K562 (cell line): Measurements from ENCODE around the gene MINDY4. TPM values are rescaled to one million over a fixed set of nuclear protein-coding genes. Genes with fewer than 3 reads are reported as not detected.

Experiments used
- HMG20A ChIP-seq: fragments of 450-650 bp; formaldehyde crosslinking; conservative IDR thresholded peaks from 2 replicates; pipeline ENCODE4 v1.4.0; 2020; ENCODE audit warnings: mild to moderate bottlenecking, mixed read lengths
- KAT7 ChIP-seq: sonication (generic); formaldehyde crosslinking; IDR thresholded peaks from 2 replicates; pipeline ENCODE4 v1.8.0; 2022; ENCODE audit warnings: missing genetic modification reagents, mild to moderate bottlenecking, borderline replicate concordance
- ZNF561 ChIP-seq: fragments of 450-650 bp; formaldehyde crosslinking; conservative IDR thresholded peaks from 2 replicates; pipeline ENCODE4 v1.4.0; 2020; ENCODE audit warnings: mild to moderate bottlenecking, moderate library complexity
- ZNF830 ChIP-seq: fragments of 250-450 bp; sonication (Bioruptor Pico); IDR thresholded peaks from 2 replicates; pipeline ENCODE4 v1.5.0; 2021; ENCODE audit warnings: mild to moderate bottlenecking
- polyA plus RNA-seq, 8 experiments: library from polyadenylated mRNA; depleted of rRNA in 4 of 8; stranded (reverse) in 5 of 8; unstranded in 3 of 8; fragments of >200 nt; fragmentation: Nextera tagmentation in 2 of 8; fragmentation: Illumina TruSeq in 1 of 8; extraction: Ambion mirVana in 2 of 8; extraction: Trizol in 1 of 8; gene quantifications; 2 replicates each; pipeline versions ENCODE4 v1.2.1 to v1.2.3, GENCODE V29; 2011 to 2014; ENCODE audit warnings: inconsistent platforms in 1 of 8, missing spikeins in 1 of 8
- total RNA-seq, 7 experiments: library from RNA; depleted of rRNA in 6 of 7; stranded (reverse); fragments of >200 nt in 6 of 7; fragmentation: Illumina TruSeq in 2 of 7; extraction: Trizol in 2 of 7; gene quantifications; 2 replicates each; pipeline versions ENCODE4 v1.2.1 to v1.2.3, GENCODE V29; 2011 to 2021; ENCODE audit warnings: low replicate concordance in 1 of 7
- TF ChIP-seq, protein P1 (sequence below): fragments of 450-650 bp; IDR thresholded peaks from 2 replicates; pipeline ENCODE4 v1.6.1; 2016; ENCODE audit warnings: mild to moderate bottlenecking, moderate library complexity
- TF ChIP-seq, protein P2 (sequence below): fragments of 450-650 bp; formaldehyde crosslinking; IDR thresholded peaks from 2 replicates; pipeline ENCODE4 v1.4.0; 2022; ENCODE audit warnings: missing genetic modification characterization

MINDY4 gene
- total and polyA plus RNA-seq, 9 of the 15 experiments (the other 6 are each of a cell fraction or from before 2014, with no cell fraction given), result 2.1 to 16.7 (median 11.0) TPM

DNA sequence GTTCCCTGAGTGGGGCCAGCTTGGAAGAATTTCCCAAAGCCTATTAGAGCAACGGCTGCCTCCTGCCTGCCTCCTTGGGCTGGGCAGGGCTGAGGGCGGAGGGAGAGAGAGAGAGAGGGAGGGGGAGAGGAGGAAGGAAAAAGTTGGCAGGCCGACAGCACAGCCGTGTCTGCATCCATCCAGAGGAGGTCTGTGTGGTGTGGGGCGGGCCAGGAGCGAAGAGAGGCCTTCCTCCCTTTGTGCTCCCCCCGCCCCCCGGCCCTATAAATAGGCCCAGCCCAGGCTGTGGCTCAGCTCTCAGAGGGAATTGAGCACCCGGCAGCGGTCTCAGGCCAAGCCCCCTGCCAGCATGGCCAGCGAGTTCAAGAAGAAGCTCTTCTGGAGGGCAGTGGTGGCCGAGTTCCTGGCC lies 140.3 kb downstream of the MINDY4 start, which contains the start of gene AQP1 (continued):
- TF ChIP-seq, protein P1, sequence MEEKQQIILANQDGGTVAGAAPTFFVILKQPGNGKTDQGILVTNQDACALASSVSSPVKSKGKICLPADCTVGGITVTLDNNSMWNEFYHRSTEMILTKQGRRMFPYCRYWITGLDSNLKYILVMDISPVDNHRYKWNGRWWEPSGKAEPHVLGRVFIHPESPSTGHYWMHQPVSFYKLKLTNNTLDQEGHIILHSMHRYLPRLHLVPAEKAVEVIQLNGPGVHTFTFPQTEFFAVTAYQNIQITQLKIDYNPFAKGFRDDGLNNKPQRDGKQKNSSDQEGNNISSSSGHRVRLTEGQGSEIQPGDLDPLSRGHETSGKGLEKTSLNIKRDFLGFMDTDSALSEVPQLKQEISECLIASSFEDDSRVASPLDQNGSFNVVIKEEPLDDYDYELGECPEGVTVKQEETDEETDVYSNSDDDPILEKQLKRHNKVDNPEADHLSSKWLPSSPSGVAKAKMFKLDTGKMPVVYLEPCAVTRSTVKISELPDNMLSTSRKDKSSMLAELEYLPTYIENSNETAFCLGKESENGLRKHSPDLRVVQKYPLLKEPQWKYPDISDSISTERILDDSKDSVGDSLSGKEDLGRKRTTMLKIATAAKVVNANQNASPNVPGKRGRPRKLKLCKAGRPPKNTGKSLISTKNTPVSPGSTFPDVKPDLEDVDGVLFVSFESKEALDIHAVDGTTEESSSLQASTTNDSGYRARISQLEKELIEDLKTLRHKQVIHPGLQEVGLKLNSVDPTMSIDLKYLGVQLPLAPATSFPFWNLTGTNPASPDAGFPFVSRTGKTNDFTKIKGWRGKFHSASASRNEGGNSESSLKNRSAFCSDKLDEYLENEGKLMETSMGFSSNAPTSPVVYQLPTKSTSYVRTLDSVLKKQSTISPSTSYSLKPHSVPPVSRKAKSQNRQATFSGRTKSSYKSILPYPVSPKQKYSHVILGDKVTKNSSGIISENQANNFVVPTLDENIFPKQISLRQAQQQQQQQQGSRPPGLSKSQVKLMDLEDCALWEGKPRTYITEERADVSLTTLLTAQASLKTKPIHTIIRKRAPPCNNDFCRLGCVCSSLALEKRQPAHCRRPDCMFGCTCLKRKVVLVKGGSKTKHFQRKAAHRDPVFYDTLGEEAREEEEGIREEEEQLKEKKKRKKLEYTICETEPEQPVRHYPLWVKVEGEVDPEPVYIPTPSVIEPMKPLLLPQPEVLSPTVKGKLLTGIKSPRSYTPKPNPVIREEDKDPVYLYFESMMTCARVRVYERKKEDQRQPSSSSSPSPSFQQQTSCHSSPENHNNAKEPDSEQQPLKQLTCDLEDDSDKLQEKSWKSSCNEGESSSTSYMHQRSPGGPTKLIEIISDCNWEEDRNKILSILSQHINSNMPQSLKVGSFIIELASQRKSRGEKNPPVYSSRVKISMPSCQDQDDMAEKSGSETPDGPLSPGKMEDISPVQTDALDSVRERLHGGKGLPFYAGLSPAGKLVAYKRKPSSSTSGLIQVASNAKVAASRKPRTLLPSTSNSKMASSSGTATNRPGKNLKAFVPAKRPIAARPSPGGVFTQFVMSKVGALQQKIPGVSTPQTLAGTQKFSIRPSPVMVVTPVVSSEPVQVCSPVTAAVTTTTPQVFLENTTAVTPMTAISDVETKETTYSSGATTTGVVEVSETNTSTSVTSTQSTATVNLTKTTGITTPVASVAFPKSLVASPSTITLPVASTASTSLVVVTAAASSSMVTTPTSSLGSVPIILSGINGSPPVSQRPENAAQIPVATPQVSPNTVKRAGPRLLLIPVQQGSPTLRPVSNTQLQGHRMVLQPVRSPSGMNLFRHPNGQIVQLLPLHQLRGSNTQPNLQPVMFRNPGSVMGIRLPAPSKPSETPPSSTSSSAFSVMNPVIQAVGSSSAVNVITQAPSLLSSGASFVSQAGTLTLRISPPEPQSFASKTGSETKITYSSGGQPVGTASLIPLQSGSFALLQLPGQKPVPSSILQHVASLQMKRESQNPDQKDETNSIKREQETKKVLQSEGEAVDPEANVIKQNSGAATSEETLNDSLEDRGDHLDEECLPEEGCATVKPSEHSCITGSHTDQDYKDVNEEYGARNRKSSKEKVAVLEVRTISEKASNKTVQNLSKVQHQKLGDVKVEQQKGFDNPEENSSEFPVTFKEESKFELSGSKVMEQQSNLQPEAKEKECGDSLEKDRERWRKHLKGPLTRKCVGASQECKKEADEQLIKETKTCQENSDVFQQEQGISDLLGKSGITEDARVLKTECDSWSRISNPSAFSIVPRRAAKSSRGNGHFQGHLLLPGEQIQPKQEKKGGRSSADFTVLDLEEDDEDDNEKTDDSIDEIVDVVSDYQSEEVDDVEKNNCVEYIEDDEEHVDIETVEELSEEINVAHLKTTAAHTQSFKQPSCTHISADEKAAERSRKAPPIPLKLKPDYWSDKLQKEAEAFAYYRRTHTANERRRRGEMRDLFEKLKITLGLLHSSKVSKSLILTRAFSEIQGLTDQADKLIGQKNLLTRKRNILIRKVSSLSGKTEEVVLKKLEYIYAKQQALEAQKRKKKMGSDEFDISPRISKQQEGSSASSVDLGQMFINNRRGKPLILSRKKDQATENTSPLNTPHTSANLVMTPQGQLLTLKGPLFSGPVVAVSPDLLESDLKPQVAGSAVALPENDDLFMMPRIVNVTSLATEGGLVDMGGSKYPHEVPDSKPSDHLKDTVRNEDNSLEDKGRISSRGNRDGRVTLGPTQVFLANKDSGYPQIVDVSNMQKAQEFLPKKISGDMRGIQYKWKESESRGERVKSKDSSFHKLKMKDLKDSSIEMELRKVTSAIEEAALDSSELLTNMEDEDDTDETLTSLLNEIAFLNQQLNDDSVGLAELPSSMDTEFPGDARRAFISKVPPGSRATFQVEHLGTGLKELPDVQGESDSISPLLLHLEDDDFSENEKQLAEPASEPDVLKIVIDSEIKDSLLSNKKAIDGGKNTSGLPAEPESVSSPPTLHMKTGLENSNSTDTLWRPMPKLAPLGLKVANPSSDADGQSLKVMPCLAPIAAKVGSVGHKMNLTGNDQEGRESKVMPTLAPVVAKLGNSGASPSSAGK, result no peak
- TF ChIP-seq, protein P2, sequence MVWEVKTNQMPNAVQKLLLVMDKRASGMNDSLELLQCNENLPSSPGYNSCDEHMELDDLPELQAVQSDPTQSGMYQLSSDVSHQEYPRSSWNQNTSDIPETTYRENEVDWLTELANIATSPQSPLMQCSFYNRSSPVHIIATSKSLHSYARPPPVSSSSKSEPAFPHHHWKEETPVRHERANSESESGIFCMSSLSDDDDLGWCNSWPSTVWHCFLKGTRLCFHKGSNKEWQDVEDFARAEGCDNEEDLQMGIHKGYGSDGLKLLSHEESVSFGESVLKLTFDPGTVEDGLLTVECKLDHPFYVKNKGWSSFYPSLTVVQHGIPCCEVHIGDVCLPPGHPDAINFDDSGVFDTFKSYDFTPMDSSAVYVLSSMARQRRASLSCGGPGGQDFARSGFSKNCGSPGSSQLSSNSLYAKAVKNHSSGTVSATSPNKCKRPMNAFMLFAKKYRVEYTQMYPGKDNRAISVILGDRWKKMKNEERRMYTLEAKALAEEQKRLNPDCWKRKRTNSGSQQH, result no peak
- no peak for TF ChIP-seq HMG20A (CRISPR knock-in tag)
- no peak for TF ChIP-seq ZNF830 (CRISPR knock-in tag)
- TF ChIP-seq KAT7 (CRISPR knock-in tag), result 0 out of 2 replicates have a peak, but pooled peaks have one; percentile 29
- TF ChIP-seq ZNF561 (CRISPR knock-in tag), result no peak
